MM.1S (cell line): ENCODE data around the gene AHCTF1.
"Not testable (repeated sequence)": the region's sequence is repeated elsewhere in the genome, so short reads cannot be mapped to it uniquely, and the experiment has no call there.

Source experiments
- CTCF ChIP-seq: fragments of 300-600 bp; sonication (generic); IDR thresholded peaks from 2 replicates; pipeline ENCODE4 v1.5.1; 2016; ENCODE audit warnings: antibody characterized with exemption, low read length, mixed read lengths
- EZH2 ChIP-seq: fragments of 300-600 bp; sonication (generic); optimal IDR thresholded peaks from 2 replicates; pipeline ENCODE3; 2017; ENCODE audit warnings: low read depth, mild to moderate bottlenecking, antibody characterized with exemption, low read length, mixed read lengths

GRCh38 chr1:246850640-246851039, 81.1 kb downstream of the AHCTF1 start:
- TF ChIP-seq EZH2, CTCF: not testable (repeated sequence)
